ENCODE data around the gene CADM1. TPM values are rescaled to one million over a fixed set of nuclear protein-coding genes. Genes with fewer than 3 reads are reported as not detected.

Gene CADM1
- total RNA-seq, 2 donors from 2014 or later = 49.6 to 137 TPM

GRCh38 chr11:115503886-115504275, 334 bp downstream of the CADM1 start:
- Histone ChIP-seq H3K4me1 (replicated peaks) (peaks cover 9% of the 10 kb centered on the region), H3K4me3 (peak overlapping the region; percentile 53 to 59), H3K27me3 (replicated peaks; ENCODE audit: insufficient read depth) (no peaks in the 10 kb centered on the region), H3K27ac (peak overlapping the region; percentile 75 to 79), H3K36me3 (no peaks in the 10 kb centered on the region), H3K9me3 (no peaks in the 10 kb centered on the region)
- intact Hi-C loops (cut with DNase I) = loop anchor here (5.0 kb wide), 2 partner anchors 167 to 332 kb away; no protein-coding TSS in a partner anchor
- no peak for TF ChIP-seq POLR2AphosphoS5 (IDR thresholded peaks at IDR 0.05)
- TF ChIP-seq CTCF (IDR thresholded peaks at IDR 0.05) = no peak
- TF ChIP-seq POLR2A (IDR thresholded peaks at IDR 0.05) = no peak
- WGBS = 1% methylated on average over 15 of the region's 15 CpGs
- no peak for DNase-seq (ENCODE audit: low spot score)

- Histone ChIP-seq H3K4me3 (peak overlapping the region; percentile 53 to 59), H3K4me1 (replicated peaks) (peaks cover 9% of the 10 kb centered on the region), H3K27ac (peak overlapping the region; percentile 75 to 79), H3K9me3 (no peaks in the 10 kb centered on the region), H3K27me3 (replicated peaks; ENCODE audit: insufficient read depth) (no peaks in the 10 kb centered on the region), H3K36me3 (no peaks in the 10 kb centered on the region)
- intact Hi-C loops (cut with DNase I) = loop anchor here (5.0 kb wide), 2 partner anchors 166 to 331 kb away; no protein-coding TSS in a partner anchor
- WGBS = under 1% methylated on average over 52 of the region's 77 CpGs
- TF ChIP-seq CTCF (IDR thresholded peaks at IDR 0.05) (peak in 3 of 4 experiments; percentile 44 to 57 (median 52)), POLR2AphosphoS5 (IDR thresholded peaks at IDR 0.05) (peak; percentile 28), POLR2A (IDR thresholded peaks at IDR 0.05) (no peak)
- DNase-seq (ENCODE audit: low spot score) = peak; percentile 77
Measured at GRCh38 chr11:115503083-115503885, 931 bp downstream of the CADM1 start.

- Histone ChIP-seq H3K27me3 (replicated peaks; ENCODE audit: insufficient read depth) (no peaks in the 10 kb centered on the region), H3K4me3 (peak overlapping the region; percentile 53 to 59), H3K27ac (peak overlapping the region; percentile 75 to 79), H3K9me3 (no peaks in the 10 kb centered on the region), H3K36me3 (no peaks in the 10 kb centered on the region), H3K4me1 (replicated peaks) (peaks cover 9% of the 10 kb centered on the region)
- WGBS = under 1% methylated on average over 26 of the region's 30 CpGs
- DNase-seq (ENCODE audit: low spot score) = no peak
- TF ChIP-seq CTCF (IDR thresholded peaks at IDR 0.05) = no peak
- no peak for TF ChIP-seq POLR2A (IDR thresholded peaks at IDR 0.05)
- TF ChIP-seq POLR2AphosphoS5 (IDR thresholded peaks at IDR 0.05) = no peak
- intact Hi-C loops (cut with DNase I) = loop anchor here (5.0 kb wide), 2 partner anchors 165 to 330 kb away; no protein-coding TSS in a partner anchor
Measured at GRCh38 chr11:115502636-115503082, 1.6 kb downstream of the CADM1 start.

GRCh38 chr11:115501893-115502589, 2.2 kb downstream of the CADM1 start:
- H3K4me1 ChIP-seq (replicated peaks) = peaks cover 9% of the 10 kb centered on the region
- no peaks in the 10 kb centered on the region for H3K36me3 ChIP-seq
- H3K27ac ChIP-seq = no peak overlapping the region
- intact Hi-C loops (cut with DNase I) = loop anchor here (5.0 kb wide), 2 partner anchors 165 to 330 kb away; no protein-coding TSS in a partner anchor
- no peak for DNase-seq (ENCODE audit: low spot score)
- 8% methylated on average over 22 of the region's 22 CpGs for WGBS
- no peaks in the 10 kb centered on the region for H3K27me3 ChIP-seq (replicated peaks; ENCODE audit: insufficient read depth)
- TF ChIP-seq POLR2AphosphoS5 (IDR thresholded peaks at IDR 0.05) (no peak), CTCF (IDR thresholded peaks at IDR 0.05) (no peak), POLR2A (IDR thresholded peaks at IDR 0.05) (no peak)
- no peaks in the 10 kb centered on the region for H3K9me3 ChIP-seq
- peak overlapping the region; percentile 53 to 59 for H3K4me3 ChIP-seq

Measured in prostate gland (tissue), 2 donors.